NK-92 treated with Interleukin-12 subunit alpha and Interleukin-12 subunit beta, amount 100 ng/mL, for 24 hours (cell line): ENCODE data around the gene SMPD4.
"Not testable (repeated sequence)": the region's sequence is repeated elsewhere in the genome, so short reads cannot be mapped to it uniquely, and the experiment has no call there.

ENCODE experiments used
- DNase-seq: peaks from one replicate; lab custom pipeline; 2025; lab: John Stamatoyannopoulos, UW

The SMPD4 gene

GRCh38 chr2:130181325-130181879 is at the start of gene SMPD4:
Gene SMPD4, minus strand, starts transcription at chr2:130181602. Its CDS starts 5,010 bp downstream, at chr2:130176592.
- peak; percentile 95 for DNase-seq

- DNase-seq, result not testable (repeated sequence)
Observed at GRCh38 chr2:130230907-130231306, 49.5 kb upstream of the SMPD4 start.

DNA sequence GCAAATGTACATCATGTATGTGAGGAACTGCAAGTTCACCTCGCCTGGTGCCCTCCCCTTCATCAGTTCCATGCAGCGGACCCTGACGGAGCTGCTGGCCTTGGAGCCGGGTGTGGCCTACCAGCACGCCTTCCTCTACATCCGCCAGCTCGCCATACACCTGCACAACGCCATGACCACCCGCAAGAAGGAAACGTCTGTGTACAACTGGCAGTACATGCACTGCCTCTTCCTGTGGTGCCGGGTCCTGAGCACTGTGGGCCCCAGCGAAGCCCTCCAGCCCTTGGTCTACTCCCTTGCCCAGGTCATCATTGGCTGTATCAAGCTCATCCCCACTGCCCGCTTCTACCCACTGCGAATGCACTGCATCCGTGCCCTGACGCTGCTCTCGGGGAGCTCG is 49.0 kb upstream of the SMPD4 start:
- DNase-seq, result not testable (repeated sequence)

DNA sequence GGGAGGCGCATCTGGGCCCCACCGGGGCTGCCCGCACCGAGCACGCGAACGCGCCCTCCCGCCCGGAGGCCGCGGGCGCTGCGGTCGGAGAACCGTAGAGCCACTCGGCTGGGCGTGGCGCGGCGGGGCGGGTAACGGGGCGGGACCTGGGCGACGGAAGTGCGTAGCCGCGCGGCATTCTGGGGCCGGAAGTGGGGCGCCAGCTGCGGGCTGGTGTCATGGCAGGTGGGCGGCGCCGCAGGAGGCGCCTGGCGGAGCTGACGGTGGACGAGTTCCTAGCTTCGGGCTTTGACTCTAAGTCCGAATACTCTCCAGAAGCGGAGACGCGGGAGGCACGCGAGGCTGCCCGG is 47.7 kb upstream of the SMPD4 start:
- DNase-seq, result not testable (repeated sequence)

DNA sequence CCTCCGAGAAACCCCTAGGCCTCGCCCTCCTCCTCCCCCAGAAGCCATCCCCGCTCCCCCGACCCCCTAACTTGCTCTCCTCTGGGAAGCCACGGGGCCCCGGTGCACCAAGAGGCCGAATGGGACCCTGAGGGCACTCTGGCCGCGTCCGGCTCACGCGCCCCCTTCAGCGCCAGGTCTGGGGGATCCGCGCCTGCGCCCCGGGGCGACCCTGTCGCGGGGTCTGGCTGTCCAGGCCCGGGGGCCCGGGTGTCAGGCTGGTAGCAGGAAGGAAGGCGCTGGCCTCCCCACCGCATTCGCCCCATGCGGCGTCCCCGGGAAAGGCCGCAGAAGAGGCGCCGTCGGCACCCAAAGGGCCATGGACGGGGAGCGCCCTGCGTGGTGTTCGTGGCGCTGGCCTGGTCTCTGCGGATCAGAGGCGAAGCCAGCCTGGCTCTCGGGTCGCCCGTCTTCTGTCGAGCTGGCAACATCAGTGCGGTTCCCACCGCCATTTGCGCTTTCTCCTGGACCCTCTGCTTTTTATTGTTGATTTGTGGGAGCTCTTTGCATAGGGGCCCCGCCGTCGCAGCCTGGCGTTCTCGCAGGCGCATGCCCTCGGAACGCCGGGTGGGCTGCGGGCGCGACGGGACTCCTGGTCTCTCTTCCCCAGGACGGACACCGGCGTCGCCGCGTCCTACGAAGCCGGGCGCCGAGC is 47.2 kb upstream of the SMPD4 start:
- not testable (repeated sequence) for DNase-seq

DNA sequence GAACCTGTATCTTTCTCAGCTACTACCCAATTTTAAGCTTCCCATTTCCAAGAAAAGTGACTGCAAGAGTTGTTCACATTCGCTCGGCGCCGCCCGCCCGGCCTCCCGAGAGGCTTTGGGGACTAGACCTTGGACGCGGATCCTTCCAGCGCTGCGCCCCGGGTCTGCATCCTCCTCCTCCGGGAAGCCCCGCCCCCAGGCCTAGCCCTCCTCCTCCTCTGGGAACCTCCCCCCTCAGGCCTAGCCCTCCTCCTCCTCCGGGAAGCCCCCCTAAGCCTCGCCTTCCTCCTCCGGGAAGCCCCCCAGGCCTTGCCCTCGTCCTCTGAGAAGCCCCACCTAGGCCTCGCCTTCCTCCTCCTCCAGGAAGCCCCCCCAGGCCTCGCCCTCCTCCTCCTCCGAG is 46.6 kb upstream of the SMPD4 start:
- not testable (repeated sequence) for DNase-seq

GRCh38 chr2:130222523-130222922 is 41.1 kb upstream of the SMPD4 start:
- not testable (repeated sequence) for DNase-seq

GRCh38 chr2:130220505-130220904 is 39.1 kb upstream of the SMPD4 start:
- DNase-seq, result not testable (repeated sequence)

DNA sequence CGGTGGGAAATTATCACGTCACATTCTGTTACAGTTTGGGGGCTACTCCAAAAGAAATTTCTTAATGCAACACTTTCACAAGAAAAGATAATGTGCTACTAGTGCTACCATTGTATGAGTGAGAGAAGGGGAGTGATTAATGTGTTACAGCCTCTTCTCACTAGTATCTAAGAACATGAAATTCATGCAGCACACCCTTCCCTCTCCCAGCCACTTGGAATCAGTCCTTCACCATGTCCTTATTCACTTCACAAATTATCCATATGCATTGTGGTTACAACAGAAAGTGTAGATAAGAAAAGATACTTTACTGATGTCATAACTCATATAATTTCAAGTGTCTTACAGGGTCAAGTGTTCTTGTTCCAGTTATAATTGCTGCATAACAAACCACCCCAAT is 37.7 kb upstream of the SMPD4 start:
- not testable (repeated sequence) for DNase-seq

- not testable (repeated sequence) for DNase-seq
Observed at GRCh38 chr2:130207051-130207450, 25.6 kb upstream of the SMPD4 start.

GRCh38 chr2:130203150-130203549 is 21.7 kb upstream of the SMPD4 start:
- DNase-seq, result not testable (repeated sequence)

DNA sequence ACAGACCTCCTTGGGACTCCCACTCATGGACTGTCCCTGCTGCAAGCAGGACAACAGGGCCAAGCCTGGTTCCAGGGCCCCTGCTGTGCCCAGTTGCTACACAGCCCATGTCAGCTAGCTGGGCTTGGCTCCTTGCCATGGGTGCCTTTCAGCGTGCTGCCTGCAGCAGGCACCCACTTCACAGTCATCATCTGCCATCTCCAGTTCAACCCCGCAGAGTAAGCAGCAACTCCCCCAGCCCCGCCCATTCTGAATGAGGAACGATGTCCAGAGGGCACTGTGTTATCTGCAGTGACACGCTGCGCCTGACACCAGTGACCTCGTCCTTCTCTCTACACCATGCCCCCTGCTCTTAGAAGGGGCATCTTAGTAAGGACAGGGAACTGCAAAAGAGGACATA is 21.1 kb upstream of the SMPD4 start:
- DNase-seq, result not testable (repeated sequence)

DNA sequence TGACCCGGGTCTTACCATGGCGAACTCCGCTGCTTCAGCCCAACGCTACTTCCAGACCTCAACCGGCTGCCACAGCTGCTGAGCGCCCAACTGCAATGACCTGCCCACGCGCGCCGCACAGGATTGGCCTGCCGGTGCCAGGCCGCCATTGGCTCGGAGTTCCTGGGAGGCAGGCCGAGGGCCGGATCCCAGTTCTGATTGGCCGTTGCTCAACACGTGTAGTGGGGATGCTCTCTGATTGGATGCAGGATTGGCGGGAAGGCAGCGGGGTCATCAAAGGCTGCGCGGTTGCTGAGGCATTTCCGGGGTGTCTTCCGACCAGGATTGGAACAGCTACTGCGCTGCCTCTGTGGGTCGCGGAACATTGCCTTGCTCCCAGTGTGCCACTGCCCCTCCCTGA is 16.9 kb upstream of the SMPD4 start, which contains the start of gene TUBA3E:
Gene TUBA3E, minus strand, starts transcription at position 97 of the 400 bp plus-strand sequence. Its CDS starts 79 bp downstream, at position 18.
- DNase-seq, result no peak

GRCh38 chr2:130196052-130196451 is 14.7 kb upstream of the SMPD4 start:
- not testable (repeated sequence) for DNase-seq

GRCh38 chr2:130195089-130195635 is 13.8 kb upstream of the SMPD4 start:
- DNase-seq, result not testable (repeated sequence)

GRCh38 chr2:130193824-130194223 is 12.4 kb upstream of the SMPD4 start:
- DNase-seq, result not testable (repeated sequence)

- not testable (repeated sequence) for DNase-seq
Observed at GRCh38 chr2:130192451-130192850, 11.0 kb upstream of the SMPD4 start.

GRCh38 chr2:130191319-130191718 is 9.9 kb upstream of the SMPD4 start:
- not testable (repeated sequence) for DNase-seq

- DNase-seq, result no peak
Observed at GRCh38 chr2:130190237-130190636, 8.8 kb upstream of the SMPD4 start.

- DNase-seq, result not testable (repeated sequence)
Observed at GRCh38 chr2:130188958-130189357, 7.6 kb upstream of the SMPD4 start.

- not testable (repeated sequence) for DNase-seq
Observed at GRCh38 chr2:130187859-130188792, 6.7 kb upstream of the SMPD4 start.

- no peak for DNase-seq
Observed at GRCh38 chr2:130187268-130187667, 5.9 kb upstream of the SMPD4 start.
